OCI-LY1 (cell line): ENCODE data around the gene RELA.
"Not testable (repeated sequence)": the region's sequence is repeated elsewhere in the genome, so short reads cannot be mapped to it uniquely, and the experiment has no call there.

ENCODE experiments used
- H2AFZ ChIP-seq: fragments of 200-600 bp; sonication (generic), shearing (Covaris generic); 2 replicates; pipeline ENCODE4 v1.6.0; 2014; ENCODE audit warnings: antibody characterized with exemption, mild to moderate bottlenecking, low read length
- H3F3A ChIP-seq: fragments of 200-600 bp; sonication (generic), shearing (Covaris generic); 2 replicates; pipeline ENCODE4 v1.6.0; 2014; ENCODE audit warnings: mild to moderate bottlenecking, antibody characterized with exemption, low read length, moderate library complexity; ENCODE audit not compliant: insufficient read depth
- H3K27ac ChIP-seq: fragments of 200-600 bp; sonication (generic); 2 replicates; pipeline ENCODE4 v1.5.1; 2014; ENCODE audit warnings: low read length, mixed run types, mild to moderate bottlenecking, low read depth; ENCODE audit not compliant: poor library complexity, severe bottlenecking
- H3K27me3 ChIP-seq: fragments of 200-600 bp; sonication (generic); 2 replicates; pipeline ENCODE4 v1.6.0; 2014; ENCODE audit warnings: antibody characterized with exemption, mild to moderate bottlenecking, low read length, moderate library complexity; ENCODE audit not compliant: insufficient read depth
- H3K36me3 ChIP-seq: fragments of 200-600 bp; sonication (generic); 2 replicates; pipeline ENCODE4 v1.6.1; 2014; ENCODE audit warnings: mild to moderate bottlenecking, antibody characterized with exemption, low read length, moderate library complexity, mixed read lengths; ENCODE audit not compliant: insufficient read depth
- H3K4me1 ChIP-seq: fragments of 200-600 bp; sonication (generic); 2 replicates; pipeline ENCODE4 v1.5.1; 2014; ENCODE audit warnings: mild to moderate bottlenecking, low read length, moderate library complexity; ENCODE audit not compliant: insufficient read depth, severe bottlenecking
- H3K4me2 ChIP-seq: fragments of 200-600 bp; sonication (generic), shearing (Covaris generic); 2 replicates; pipeline ENCODE4 v1.6.1; 2014; ENCODE audit warnings: low read length
- H3K4me3 ChIP-seq: fragments of 200-600 bp; sonication (generic); 2 replicates; pipeline ENCODE4 v1.5.1; 2014; ENCODE audit warnings: low read length, low read depth, mild to moderate bottlenecking, mixed read lengths; ENCODE audit not compliant: poor library complexity, severe bottlenecking
- H3K79me2 ChIP-seq: fragments of 200-600 bp; shearing (Covaris generic); 2 replicates; pipeline ENCODE4 v1.6.1; 2016; ENCODE audit warnings: mixed run types, low read length, mixed read lengths; ENCODE audit not compliant: insufficient read depth
- H3K9ac ChIP-seq: fragments of 200-600 bp; sonication (generic), shearing (Covaris generic); 2 replicates; pipeline ENCODE4 v1.6.1; 2014; ENCODE audit warnings: mild to moderate bottlenecking, low read length, mixed read lengths
- H3K9me2 ChIP-seq: fragments of 200-600 bp; sonication (generic), shearing (Covaris generic); 2 replicates; pipeline ENCODE4 v1.6.1; 2014; ENCODE audit warnings: low read depth, mild to moderate bottlenecking, low read length, mixed read lengths
- H3K9me3 ChIP-seq: fragments of 200-600 bp; shearing (Covaris generic); 2 replicates; pipeline ENCODE4 v1.6.1; 2014; ENCODE audit warnings: low read length, mixed read lengths
- H4K20me1 ChIP-seq: fragments of 200-600 bp; sonication (generic), shearing (Covaris generic); 2 replicates; pipeline ENCODE4 v1.6.0; 2016; ENCODE audit warnings: mild to moderate bottlenecking, low read length; ENCODE audit not compliant: insufficient read depth
- CTCF ChIP-seq: fragments of 200-600 bp; sonication (generic), shearing (Covaris generic); IDR thresholded peaks from 2 replicates; pipeline ENCODE4 v1.5.1; 2017; ENCODE audit warnings: mild to moderate bottlenecking, antibody characterized with exemption, low read length, moderate library complexity, mixed read lengths
- EZH2 ChIP-seq: fragments of 200-600 bp; sonication (generic), shearing (Covaris generic); IDR thresholded peaks from 2 replicates; pipeline ENCODE4 v1.8.0; 2017; ENCODE audit warnings: borderline replicate concordance, mixed run types, mild to moderate bottlenecking, antibody characterized with exemption, low read length, moderate library complexity, mixed read lengths

Gene RELA

GRCh38 chr11:65695459-65696241, 32.9 kb upstream of the RELA start:
- Histone ChIP-seq H2AFZ (no peak overlapping the region), H3K36me3 (no peaks in the 10 kb centered on the region; the same call in 1 of the 2 replicates), H3K9me2 (no peaks in the 10 kb centered on the region), H3K79me2 (no peaks in the 10 kb centered on the region), H3K27ac (no peak overlapping the region), H3K4me3 (no peak overlapping the region), H3K9ac (no peak overlapping the region), H3K27me3 (peaks cover 11% of the 10 kb centered on the region; the same call in 1 of the 2 replicates), H3K9me3 (no peaks in the 10 kb centered on the region; the same call in 1 of the 2 replicates), H3K4me1 (peaks cover 9% of the 10 kb centered on the region), H3F3A (no peaks in the 10 kb centered on the region), H3K4me2 (no peak overlapping the region), H4K20me1 (no peaks in the 10 kb centered on the region)
- no peak for TF ChIP-seq CTCF
- TF ChIP-seq EZH2, result no peak

- H3K9me2 ChIP-seq, result no peaks in the 10 kb centered on the region
- H3K9me3 ChIP-seq, result no peaks in the 10 kb centered on the region
- peaks cover 9% of the 10 kb centered on the region for H3K4me1 ChIP-seq
- H4K20me1 ChIP-seq, result no peaks in the 10 kb centered on the region
- no peak overlapping the region for H3K4me3 ChIP-seq
- no peak overlapping the region for H3K27ac ChIP-seq
- no peaks in the 10 kb centered on the region for H3K79me2 ChIP-seq
- H3K9ac ChIP-seq, result no peak overlapping the region
- H3K4me2 ChIP-seq, result no peak overlapping the region
- no peak for TF ChIP-seq CTCF
- TF ChIP-seq EZH2, result no peak
- no peaks in the 10 kb centered on the region for H3K36me3 ChIP-seq
- H2AFZ ChIP-seq, result no peak overlapping the region
- H3K27me3 ChIP-seq, result peaks cover 5% of the 10 kb centered on the region; the same call in 1 of the 2 replicates
- H3F3A ChIP-seq, result no peaks in the 10 kb centered on the region
Measured at GRCh38 chr11:65692367-65692766, 29.7 kb upstream of the RELA start.

- not testable (repeated sequence) for H3K27ac ChIP-seq, H3K4me3 ChIP-seq, H3K9me3 ChIP-seq, H4K20me1 ChIP-seq, H3K4me2 ChIP-seq, H3K9ac ChIP-seq, H2AFZ ChIP-seq, H3K36me3 ChIP-seq, H3K27me3 ChIP-seq, H3F3A ChIP-seq, H3K9me2 ChIP-seq, H3K4me1 ChIP-seq, H3K79me2 ChIP-seq
Measured at GRCh38 chr11:65691847-65692246, 29.1 kb upstream of the RELA start.

- Histone ChIP-seq H3K27ac (no peak overlapping the region), H2AFZ (no peak overlapping the region), H3K36me3 (no peaks in the 10 kb centered on the region), H3K9ac (no peak overlapping the region), H3K27me3 (no peaks in the 10 kb centered on the region), H4K20me1 (no peaks in the 10 kb centered on the region), H3K79me2 (no peaks in the 10 kb centered on the region), H3K4me2 (no peak overlapping the region), H3F3A (no peaks in the 10 kb centered on the region), H3K9me3 (no peaks in the 10 kb centered on the region), H3K9me2 (no peaks in the 10 kb centered on the region), H3K4me1 (no peaks in the 10 kb centered on the region), H3K4me3 (no peak overlapping the region)
- TF ChIP-seq CTCF (no peak), EZH2 (no peak)
Measured at GRCh38 chr11:65685981-65686380, 23.3 kb upstream of the RELA start.

- not testable (repeated sequence) for H3K4me1 ChIP-seq, H3K9ac ChIP-seq, H3K4me3 ChIP-seq, H3K27me3 ChIP-seq, H3K79me2 ChIP-seq, H3K9me2 ChIP-seq, H3K9me3 ChIP-seq, H2AFZ ChIP-seq, H3F3A ChIP-seq, H4K20me1 ChIP-seq, H3K4me2 ChIP-seq, H3K27ac ChIP-seq, H3K36me3 ChIP-seq
Measured at GRCh38 chr11:65683480-65683879, 20.8 kb upstream of the RELA start.
